Astrocyte (in vitro differentiated cells and primary cell): ENCODE data around the gene CAV1. TPM values are rescaled to one million over a fixed set of nuclear protein-coding genes. Genes with fewer than 3 reads are reported as not detected.
A peak's percentile ranks its signal among the peaks of the same experiment; 100 is the strongest.

Source experiments
- DNase-seq: peaks from one replicate; pipeline ENCODE4 v3.0.0-alpha.2; 2010; ENCODE audit warnings: low read depth
- FAIRE-seq: peaks from 2 replicates; lab custom pipeline; 2011; peaks lifted over from hg19 to GRCh38; lab: Jason Lieb, UNC
- H2AFZ ChIP-seq: 2 replicates; pipeline ENCODE4 v1.6.0; 2012; ENCODE audit warnings: low read depth, low read length, inconsistent platforms
- H3K27ac ChIP-seq: 2 replicates; pipeline ENCODE4 v1.5.1; 2011; ENCODE audit warnings: low read depth, low read length, inconsistent platforms
- H3K27me3 ChIP-seq: 2 replicates; pipeline ENCODE4 v1.6.0; 2011; ENCODE audit warnings: low read length, inconsistent platforms; ENCODE audit not compliant: insufficient read depth
- H3K36me3 ChIP-seq: 2 replicates; pipeline ENCODE4 v1.5.1; 2011; ENCODE audit warnings: low read length, inconsistent platforms; ENCODE audit not compliant: insufficient read depth
- H3K4me1 ChIP-seq: 2 replicates; pipeline ENCODE4 v1.5.1; 2011; ENCODE audit warnings: low read length, inconsistent platforms; ENCODE audit not compliant: insufficient read depth
- H3K4me2 ChIP-seq: 2 replicates; pipeline ENCODE4 v1.6.0; 2012; ENCODE audit warnings: low read length, inconsistent platforms
- H3K4me3 ChIP-seq: 2 replicates; pipeline ENCODE4 v1.5.1; 2011; ENCODE audit warnings: low read depth, mild to moderate bottlenecking, low read length, inconsistent platforms; ENCODE audit not compliant: insufficient read depth
- H3K79me2 ChIP-seq: 2 replicates; pipeline ENCODE4 v1.6.0; 2012; ENCODE audit warnings: mild to moderate bottlenecking, low read length, inconsistent platforms; ENCODE audit not compliant: insufficient read depth
- H3K9ac ChIP-seq: 2 replicates; pipeline ENCODE4 v1.6.0; 2012; ENCODE audit warnings: mild to moderate bottlenecking, low read length, inconsistent platforms
- H3K9me3 ChIP-seq: 2 replicates; pipeline ENCODE4 v1.5.1; 2012; ENCODE audit warnings: low read depth, mild to moderate bottlenecking, low read length, inconsistent platforms; ENCODE audit not compliant: insufficient read depth
- H4K20me1 ChIP-seq: 2 replicates; pipeline ENCODE4 v1.6.0; 2012; ENCODE audit warnings: low read length, inconsistent platforms; ENCODE audit not compliant: insufficient read depth
- H3K27ac Mint-ChIP-seq: one replicate; pipeline ENCODE4 v1.8.0; 2021; ENCODE audit warnings: mild to moderate bottlenecking, mixed read lengths; ENCODE audit not compliant: unreplicated experiment
- H3K27me3 Mint-ChIP-seq: one replicate; pipeline ENCODE4 v1.8.0; 2021; ENCODE audit warnings: low read depth, mixed read lengths; ENCODE audit not compliant: unreplicated experiment
- H3K36me3 Mint-ChIP-seq: one replicate; pipeline ENCODE4 v1.8.0; 2021; ENCODE audit warnings: low read depth, mixed read lengths; ENCODE audit not compliant: unreplicated experiment
- H3K4me1 Mint-ChIP-seq: one replicate; pipeline ENCODE4 v1.8.0; 2021; ENCODE audit warnings: low read depth, mixed read lengths; ENCODE audit not compliant: unreplicated experiment
- H3K4me3 Mint-ChIP-seq: one replicate; pipeline ENCODE4 v1.8.0; 2021; ENCODE audit warnings: mild to moderate bottlenecking, moderate library complexity, mixed read lengths; ENCODE audit not compliant: unreplicated experiment
- H3K9me3 Mint-ChIP-seq: one replicate; pipeline ENCODE4 v1.8.0; 2021; ENCODE audit warnings: mild to moderate bottlenecking, mixed read lengths; ENCODE audit not compliant: unreplicated experiment
- CTCF ChIP-seq: IDR thresholded peaks from 2 replicates; pipeline ENCODE4 v1.5.1; 2011; ENCODE audit warnings: low read depth, mild to moderate bottlenecking, inconsistent platforms, low read length, moderate library complexity; ENCODE audit not compliant: insufficient read depth
- EZH2 ChIP-seq: IDR thresholded peaks from 2 replicates; pipeline ENCODE4 v1.6.1; 2012; ENCODE audit warnings: mild to moderate bottlenecking, low read length, inconsistent platforms; ENCODE audit not compliant: insufficient read depth
- total RNA-seq: library from RNA; stranded (reverse); gene quantifications from 2 replicates; pipeline ENCODE4 v1.2.1, GENCODE V29; 2021

Gene CAV1
- total RNA-seq, 1 donor from 2014 or later = 472 TPM

GRCh38 chr7:116501425-116502167 is 23.2 kb upstream of the CAV1 start:
- peak overlapping the region; percentile 91 for H3K4me3 Mint-ChIP-seq
- H3K4me2 ChIP-seq = peak overlapping the region; percentile 87
- H3K79me2 ChIP-seq = peaks cover 61% of the 10 kb centered on the region
- no peaks in the 10 kb centered on the region for H3K27me3 ChIP-seq
- H3K9me3 ChIP-seq = no peaks in the 10 kb centered on the region
- peak overlapping the region; percentile 75 for H3K27ac Mint-ChIP-seq
- H3K36me3 ChIP-seq = peaks cover 21% of the 10 kb centered on the region
- H4K20me1 ChIP-seq = no peaks in the 10 kb centered on the region
- peaks cover 7% of the 10 kb centered on the region for H3K9me3 Mint-ChIP-seq
- H3K4me1 ChIP-seq = peaks cover 16% of the 10 kb centered on the region
- FAIRE-seq (no peak), DNase-seq (peak; percentile 64)
- no peak overlapping the region for H2AFZ ChIP-seq
- peak overlapping the region; percentile 86 for H3K9ac ChIP-seq
- peaks cover 26% of the 10 kb centered on the region for H3K4me1 Mint-ChIP-seq
- peak overlapping the region; percentile 76 for H3K4me3 ChIP-seq
- TF ChIP-seq EZH2 (no peak), CTCF (no peak)
- peaks cover 16% of the 10 kb centered on the region for H3K36me3 Mint-ChIP-seq
- H3K27ac ChIP-seq = peak overlapping the region; percentile 78
- H3K27me3 Mint-ChIP-seq = no peaks in the 10 kb centered on the region

GRCh38 chr7:116502201-116503096 is 22.4 kb upstream of the CAV1 start:
- no peak overlapping the region for H3K27ac Mint-ChIP-seq

More at GRCh38 chr7:116502201-116503096, 22.4 kb upstream of the CAV1 start:
- FAIRE-seq (no peak), DNase-seq (no peak)
- H3K4me3 ChIP-seq = peak overlapping the region; percentile 76
- peaks cover 16% of the 10 kb centered on the region for H3K4me1 ChIP-seq
- TF ChIP-seq CTCF = no peak
- peaks cover 61% of the 10 kb centered on the region for H3K79me2 ChIP-seq
- H3K27me3 ChIP-seq = no peaks in the 10 kb centered on the region
- no peaks in the 10 kb centered on the region for H3K9me3 ChIP-seq
- no peaks in the 10 kb centered on the region for H4K20me1 ChIP-seq
- peaks cover 27% of the 10 kb centered on the region for H3K36me3 ChIP-seq
- peak overlapping the region; percentile 87 for H3K4me2 ChIP-seq
- Mint-ChIP-seq H3K36me3 (peaks cover 16% of the 10 kb centered on the region), H3K4me1 (peaks cover 26% of the 10 kb centered on the region), H3K27me3 (no peaks in the 10 kb centered on the region), H3K9me3 (peaks cover 3% of the 10 kb centered on the region), H3K4me3 (peak overlapping the region; percentile 91)
- no peak overlapping the region for H3K9ac ChIP-seq
- no peak overlapping the region for H3K27ac ChIP-seq
- H2AFZ ChIP-seq = no peak overlapping the region
